Osteocyte (in vitro differentiated cells): ENCODE data around the gene TAX1BP1. TPM values are rescaled to one million over a fixed set of nuclear protein-coding genes. Genes with fewer than 3 reads are reported as not detected.

Source experiments
- DNase-seq: peaks from one replicate; pipeline ENCODE4 v3.0.0; 2021; ENCODE audit warnings: mixed read lengths; ENCODE audit not compliant: unreplicated experiment; ENCODE audit errors: extremely low spot score
- H3K27ac Mint-ChIP-seq: one replicate; pipeline ENCODE4 v1.8.0; 2021; ENCODE audit warnings: mild to moderate bottlenecking, mixed read lengths; ENCODE audit not compliant: unreplicated experiment
- H3K27me3 Mint-ChIP-seq: one replicate; pipeline ENCODE4 v1.8.0; 2021; ENCODE audit warnings: mixed read lengths; ENCODE audit not compliant: unreplicated experiment
- H3K36me3 Mint-ChIP-seq: one replicate; pipeline ENCODE4 v1.8.0; 2021; ENCODE audit warnings: mixed read lengths; ENCODE audit not compliant: unreplicated experiment
- H3K4me1 Mint-ChIP-seq: one replicate; pipeline ENCODE4 v1.8.0; 2021; ENCODE audit warnings: mixed read lengths; ENCODE audit not compliant: unreplicated experiment
- H3K4me3 Mint-ChIP-seq: one replicate; pipeline ENCODE4 v1.8.0; 2021; ENCODE audit warnings: mild to moderate bottlenecking, moderate library complexity, mixed read lengths; ENCODE audit not compliant: unreplicated experiment
- H3K9me3 Mint-ChIP-seq: one replicate; pipeline ENCODE4 v1.8.0; 2021; ENCODE audit warnings: mixed read lengths; ENCODE audit not compliant: unreplicated experiment
- CTCF ChIP-seq: fragments of 200-600 bp; sonication (generic); IDR thresholded peaks from 2 replicates; pipeline ENCODE4 v1.5.0; 2021; ENCODE audit warnings: antibody characterized with exemption, mild to moderate bottlenecking, moderate library complexity
- total RNA-seq: library from RNA; stranded (reverse); gene quantifications from 2 replicates; pipeline ENCODE4 v1.2.1, GENCODE V29; 2021

TAX1BP1 gene
- total RNA-seq, 1 donor from 2014 or later, result 95.5 TPM

DNA sequence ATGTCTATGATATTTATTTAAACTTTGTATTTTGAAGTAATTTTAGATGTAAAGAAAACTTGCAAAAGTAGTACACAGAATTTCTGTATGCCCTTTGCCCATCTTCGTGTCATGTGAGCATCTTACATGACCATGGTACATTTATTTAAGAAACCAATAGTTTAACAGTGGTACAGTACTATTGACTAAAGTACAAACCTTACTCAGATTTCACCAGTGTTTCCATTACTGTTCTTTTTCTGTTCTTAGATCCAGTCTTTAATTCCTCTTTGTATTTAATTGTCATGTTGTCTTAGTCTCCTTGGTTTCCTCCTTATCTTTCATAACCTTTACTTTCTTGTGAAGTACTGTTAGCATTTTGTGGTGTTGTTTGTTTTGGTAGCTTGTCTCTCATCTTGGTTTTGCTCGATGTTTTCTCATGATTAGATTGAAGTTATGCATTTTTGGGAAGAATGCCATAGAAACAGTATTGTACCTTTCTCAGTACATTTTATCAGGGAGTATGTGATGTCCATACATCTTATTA is 24.1 kb downstream of the TAX1BP1 start:
- H3K27ac Mint-ChIP-seq, result peak overlapping the region; percentile 67
- DNase-seq, result no peak
- no peak for TF ChIP-seq CTCF
- H3K4me1 Mint-ChIP-seq, result peaks cover 26% of the 10 kb centered on the region
- H3K4me3 Mint-ChIP-seq, result no peak overlapping the region
- H3K9me3 Mint-ChIP-seq, result peaks cover 7% of the 10 kb centered on the region
- H3K27me3 Mint-ChIP-seq, result no peaks in the 10 kb centered on the region
- peaks cover 27% of the 10 kb centered on the region for H3K36me3 Mint-ChIP-seq

GRCh38 chr7:27765841-27766240 is 25.9 kb downstream of the TAX1BP1 start:
- H3K4me1 Mint-ChIP-seq, result peaks cover 23% of the 10 kb centered on the region
- peaks cover 36% of the 10 kb centered on the region for H3K36me3 Mint-ChIP-seq
- no peak for DNase-seq
- H3K27ac Mint-ChIP-seq, result no peak overlapping the region
- no peaks in the 10 kb centered on the region for H3K27me3 Mint-ChIP-seq
- no peak for TF ChIP-seq CTCF
- H3K4me3 Mint-ChIP-seq, result no peak overlapping the region
- peaks cover 7% of the 10 kb centered on the region for H3K9me3 Mint-ChIP-seq

DNA sequence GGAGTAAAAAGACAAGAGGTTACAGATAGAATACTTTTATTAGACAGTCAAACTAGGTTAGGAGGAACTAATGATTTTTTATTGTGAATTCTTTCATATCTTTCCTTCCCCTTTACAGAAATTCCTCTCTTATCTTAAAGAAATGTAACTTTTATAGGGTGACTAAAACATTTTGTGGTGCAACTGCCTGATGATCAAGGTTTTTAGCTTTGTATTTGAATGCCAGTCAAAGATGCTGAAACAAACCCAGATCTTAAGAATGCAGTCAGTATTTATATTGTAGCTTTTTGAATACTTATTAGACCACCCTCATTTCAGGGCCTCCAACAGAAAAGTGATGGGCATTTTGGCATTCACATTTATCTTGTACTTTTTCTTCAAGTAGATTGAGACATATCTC is 27.4 kb downstream of the TAX1BP1 start:
- H3K9me3 Mint-ChIP-seq, result no peaks in the 10 kb centered on the region
- H3K36me3 Mint-ChIP-seq, result peaks cover 38% of the 10 kb centered on the region
- H3K27ac Mint-ChIP-seq, result no peak overlapping the region
- H3K4me3 Mint-ChIP-seq, result no peak overlapping the region
- no peak for TF ChIP-seq CTCF
- DNase-seq, result no peak
- no peaks in the 10 kb centered on the region for H3K27me3 Mint-ChIP-seq
- H3K4me1 Mint-ChIP-seq, result peaks cover 23% of the 10 kb centered on the region

DNA sequence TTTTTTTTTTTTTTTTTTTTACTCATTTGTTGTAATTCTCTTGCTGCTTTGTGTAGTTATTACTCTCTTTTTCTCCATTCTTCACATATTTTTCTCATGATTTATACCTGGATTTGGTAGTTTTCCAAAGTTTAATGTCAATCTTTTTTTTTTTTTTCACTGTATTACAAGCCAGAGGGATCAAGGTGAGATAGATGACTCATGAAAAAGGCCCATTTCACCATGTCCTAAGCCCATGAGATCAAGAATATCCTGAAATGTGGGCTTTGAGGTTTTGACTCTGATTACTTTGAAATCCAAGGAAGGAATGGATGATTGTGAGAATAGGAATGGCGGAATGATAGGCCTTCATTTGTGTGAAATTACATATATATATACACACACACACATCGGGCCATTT is 31.1 kb downstream of the TAX1BP1 start:
- no peaks in the 10 kb centered on the region for H3K27me3 Mint-ChIP-seq
- H3K36me3 Mint-ChIP-seq, result peaks cover 33% of the 10 kb centered on the region
- H3K27ac Mint-ChIP-seq, result no peak overlapping the region

More for the DNA sequence above, 31.1 kb downstream of the TAX1BP1 start:
- TF ChIP-seq CTCF, result no peak
- no peaks in the 10 kb centered on the region for H3K9me3 Mint-ChIP-seq
- peaks cover 14% of the 10 kb centered on the region for H3K4me1 Mint-ChIP-seq
- H3K4me3 Mint-ChIP-seq, result no peak overlapping the region
- no peak for DNase-seq
